ENCODE results near the gene ABL1. TPM values are rescaled to one million over a fixed set of nuclear protein-coding genes. Genes with fewer than 3 reads are reported as not detected.

The ABL1 gene
- total and polyA plus RNA-seq, 2 of the 13 experiments (the other 11 are each of a cell fraction or from before 2014, with no cell fraction given) = 10.8 to 20.4 TPM

DNA sequence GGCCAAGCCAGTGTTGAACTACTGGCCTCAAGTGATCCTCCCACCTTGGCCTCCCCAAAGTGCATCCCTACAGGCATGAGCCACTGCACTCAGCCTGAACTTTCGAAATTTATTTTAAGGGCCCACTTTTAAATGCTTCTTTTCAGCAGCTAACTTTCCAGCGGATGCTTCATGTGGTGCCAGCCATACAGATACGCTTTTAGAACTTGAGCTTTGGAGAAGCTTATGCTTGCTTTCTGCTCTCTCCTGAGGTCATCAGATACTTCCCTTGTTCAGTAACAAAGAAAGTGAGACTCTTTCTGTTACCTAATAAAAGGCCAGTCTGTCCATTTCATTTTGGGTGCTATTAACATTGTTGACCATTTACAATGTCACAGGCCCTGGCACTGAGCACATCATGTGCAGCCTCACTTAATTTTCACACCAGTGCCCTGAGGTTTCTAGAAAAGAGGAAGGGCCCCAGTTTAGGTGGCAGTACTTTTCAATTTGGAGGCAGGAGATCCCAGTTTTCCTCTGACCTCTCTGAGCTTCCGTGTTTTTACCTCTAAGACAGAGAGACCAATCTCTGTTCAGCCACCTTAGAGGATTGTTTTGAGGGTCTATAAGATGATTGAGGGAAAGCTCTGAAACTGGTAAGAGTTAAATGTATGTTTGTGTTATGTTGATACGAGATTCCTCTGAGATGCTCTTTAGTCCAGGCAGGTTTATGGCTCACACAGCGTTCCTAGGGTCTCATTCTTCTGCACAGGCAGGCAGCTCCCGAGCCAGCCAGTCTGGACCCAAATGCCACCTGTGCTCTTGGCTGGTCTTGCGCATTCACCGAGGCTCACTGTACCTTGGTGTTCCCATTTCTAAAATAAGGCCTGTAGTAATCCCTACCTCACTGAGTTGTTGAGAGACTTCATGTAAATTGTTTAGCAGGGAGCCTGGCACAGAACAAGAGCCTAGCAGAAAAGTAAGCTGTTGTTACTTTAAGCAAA, 4.4 kb downstream of the ABL1 start:
- TF ChIP-seq, protein P1, sequence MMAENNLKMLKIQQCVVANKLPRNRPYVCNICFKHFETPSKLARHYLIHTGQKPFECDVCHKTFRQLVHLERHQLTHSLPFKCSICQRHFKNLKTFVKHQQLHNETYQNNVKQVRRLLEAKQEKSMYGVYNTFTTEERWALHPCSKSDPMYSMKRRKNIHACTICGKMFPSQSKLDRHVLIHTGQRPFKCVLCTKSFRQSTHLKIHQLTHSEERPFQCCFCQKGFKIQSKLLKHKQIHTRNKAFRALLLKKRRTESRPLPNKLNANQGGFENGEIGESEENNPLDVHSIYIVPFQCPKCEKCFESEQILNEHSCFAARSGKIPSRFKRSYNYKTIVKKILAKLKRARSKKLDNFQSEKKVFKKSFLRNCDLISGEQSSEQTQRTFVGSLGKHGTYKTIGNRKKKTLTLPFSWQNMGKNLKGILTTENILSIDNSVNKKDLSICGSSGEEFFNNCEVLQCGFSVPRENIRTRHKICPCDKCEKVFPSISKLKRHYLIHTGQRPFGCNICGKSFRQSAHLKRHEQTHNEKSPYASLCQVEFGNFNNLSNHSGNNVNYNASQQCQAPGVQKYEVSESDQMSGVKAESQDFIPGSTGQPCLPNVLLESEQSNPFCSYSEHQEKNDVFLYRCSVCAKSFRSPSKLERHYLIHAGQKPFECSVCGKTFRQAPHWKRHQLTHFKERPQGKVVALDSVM (CRISPR knock-in tag; IDR thresholded peaks at IDR 0.05) = peak; percentile 4
- TF ChIP-seq, protein P2, sequence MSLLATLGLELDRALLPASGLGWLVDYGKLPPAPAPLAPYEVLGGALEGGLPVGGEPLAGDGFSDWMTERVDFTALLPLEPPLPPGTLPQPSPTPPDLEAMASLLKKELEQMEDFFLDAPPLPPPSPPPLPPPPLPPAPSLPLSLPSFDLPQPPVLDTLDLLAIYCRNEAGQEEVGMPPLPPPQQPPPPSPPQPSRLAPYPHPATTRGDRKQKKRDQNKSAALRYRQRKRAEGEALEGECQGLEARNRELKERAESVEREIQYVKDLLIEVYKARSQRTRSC (CRISPR knock-in tag; IDR thresholded peaks at IDR 0.05; ENCODE audit: low read depth) = no peak
- no peak for TF ChIP-seq ZNF724P (CRISPR knock-in tag; IDR thresholded peaks at IDR 0.05; ENCODE audit: borderline replicate concordance)
- ChIA-PET CTCF (ENCODE audit: low intra/inter-chr PET ratio, low total read pairs) (no interaction called here), POLR2A (no interaction called here)
- Histone ChIP-seq H3K4me2 (ENCODE audit: low read depth, low read length) (no peak overlapping the region), H3K79me2 (ENCODE audit: insufficient read depth, low read length) (peaks cover 81% of the 10 kb centered on the region), H4K20me1 (ENCODE audit: insufficient read depth, low read length) (peaks cover 9% of the 10 kb centered on the region), H3K27ac (ENCODE audit: extremely low read length, insufficient read depth, low read length) (no peak overlapping the region), H3K4me3 (replicated peaks in 1 of 3; ENCODE audit: insufficient read depth in 1 of 3, low read depth in 2 of 3, low read length in 3 of 3) (no peak overlapping the region), H3K9ac (ENCODE audit: insufficient read depth, low read depth, low read length) (no peak overlapping the region), H3K9me3 (ENCODE audit: low read length) (no peaks in the 10 kb centered on the region), H2AFZ (ENCODE audit: low read length) (no peak overlapping the region), H3K4me1 (ENCODE audit: insufficient read depth, low read length) (peaks cover 36% of the 10 kb centered on the region), H3K27me3 (ENCODE audit: control insufficient read depth in 1 of 2, insufficient read depth in 2 of 2, low read length in 2 of 2) (no peaks in the 10 kb centered on the region), H3K36me3 (replicated peaks in 1 of 2; ENCODE audit: control insufficient read depth in 1 of 2, insufficient read depth in 2 of 2, low read length in 2 of 2) (no peaks in the 10 kb centered on the region)
- DNase-seq (ENCODE audit: low spot score) (no peak), FAIRE-seq (no peak), ATAC-seq (no peak)
- intact Hi-C loops (cut with micrococcal nuclease; ENCODE audit: unreplicated experiment) = loop anchor here (5.0 to 10.0 kb wide), 2 partner anchors 125 to 387 kb away; no protein-coding TSS in a partner anchor
- WGBS (ENCODE audit: low lambda C conversion rate) = 92% methylated on average over 9 of the region's 9 CpGs
- in situ Hi-C loops (cut with HindIII; ENCODE audit: extremely low pct_ligation_motif_present, low pct_unique_long_range_greater_than_20kb) = no loop called here
- no TSS peak for BruUV-seq (replicated peaks)

Data from HepG2 (cell line).